Activated CD4-positive, alpha-beta T cell treated with anti-CD3 and anti-CD28 coated beads, Interleukin-2, amount 10 ng/mL, durations not matched to agents 7 days and 5 days (primary cell): Measurements from ENCODE around the gene NRP1. TPM values are rescaled to one million over a fixed set of nuclear protein-coding genes. Genes with fewer than 3 reads are reported as not detected.

Experiments used
- CTCF ChIA-PET: fragments of 350-600 bp; sonication (Branson Sonifier 250); formaldehyde crosslinking; loops from one replicate; lab custom pipeline; 2021; ENCODE audit warnings: antibody characterized with exemption; lab: Charles Lee
- POLR2A ChIA-PET: fragments of 350-600 bp; sonication (Branson Sonifier 250); formaldehyde crosslinking; loops from one replicate; lab custom pipeline; 2021; ENCODE audit warnings: antibody characterized with exemption; lab: Charles Lee
- DNase-seq: peaks from one replicate; pipeline ENCODE4 v3.0.0-alpha.2; 2020
- H3K27ac Mint-ChIP-seq: one replicate; pipeline ENCODE4 v1.8.0; 2021; ENCODE audit warnings: mild to moderate bottlenecking, moderate library complexity, mixed read lengths
- H3K27me3 Mint-ChIP-seq: one replicate; pipeline ENCODE4 v1.8.0; 2021; ENCODE audit warnings: mixed read lengths
- H3K36me3 Mint-ChIP-seq: one replicate; pipeline ENCODE4 v1.8.0; 2021; ENCODE audit warnings: low read depth, mixed read lengths
- H3K4me1 Mint-ChIP-seq: one replicate; pipeline ENCODE4 v1.8.0; 2021; ENCODE audit warnings: mixed read lengths
- H3K4me3 Mint-ChIP-seq: one replicate; pipeline ENCODE4 v1.8.0; 2021; ENCODE audit warnings: mild to moderate bottlenecking, moderate library complexity, mixed read lengths
- H3K9me3 Mint-ChIP-seq: one replicate; pipeline ENCODE4 v1.8.0; 2021; ENCODE audit warnings: mixed read lengths
- total RNA-seq, 2 experiments: library from RNA; stranded (reverse); gene quantifications; one replicate each; pipeline ENCODE4 v1.2.3, GENCODE V29; 2021

Gene NRP1
- total RNA-seq, 2 experiments from 2014 or later: 0.40 TPM

DNA sequence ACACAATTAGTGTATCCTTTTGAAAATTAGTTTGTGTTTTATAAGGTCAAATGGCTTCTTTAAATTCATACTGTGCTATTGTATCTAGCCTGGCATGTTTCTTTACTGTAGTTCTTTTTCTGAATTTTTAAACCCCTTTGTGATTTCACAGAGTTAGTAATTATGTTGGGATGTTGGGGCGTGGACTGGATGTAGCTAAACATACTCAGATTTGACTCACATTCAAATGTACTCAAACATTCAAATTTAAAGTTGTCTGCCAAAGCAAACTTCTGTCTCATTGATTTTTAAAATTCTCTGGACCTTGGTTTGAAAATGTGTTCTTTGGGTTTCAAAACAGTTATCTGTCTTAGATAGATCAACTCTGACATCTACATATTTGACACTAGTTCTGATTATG, 7.2 kb upstream of the NRP1 start:
- Mint-ChIP-seq H3K4me1 (peaks cover 5% of the 10 kb centered on the region), H3K27me3 (peaks cover 40% of the 10 kb centered on the region), H3K4me3 (no peak overlapping the region), H3K9me3 (peaks cover 4% of the 10 kb centered on the region), H3K27ac (no peak overlapping the region), H3K36me3 (no peaks in the 10 kb centered on the region)
- ChIA-PET CTCF (interaction anchor here (1.5 kb wide), 1 partner anchor 11 kb away, joined by 4 read pairs; no protein-coding TSS in a partner anchor), POLR2A (no interaction called here)
- no peak for DNase-seq

DNA sequence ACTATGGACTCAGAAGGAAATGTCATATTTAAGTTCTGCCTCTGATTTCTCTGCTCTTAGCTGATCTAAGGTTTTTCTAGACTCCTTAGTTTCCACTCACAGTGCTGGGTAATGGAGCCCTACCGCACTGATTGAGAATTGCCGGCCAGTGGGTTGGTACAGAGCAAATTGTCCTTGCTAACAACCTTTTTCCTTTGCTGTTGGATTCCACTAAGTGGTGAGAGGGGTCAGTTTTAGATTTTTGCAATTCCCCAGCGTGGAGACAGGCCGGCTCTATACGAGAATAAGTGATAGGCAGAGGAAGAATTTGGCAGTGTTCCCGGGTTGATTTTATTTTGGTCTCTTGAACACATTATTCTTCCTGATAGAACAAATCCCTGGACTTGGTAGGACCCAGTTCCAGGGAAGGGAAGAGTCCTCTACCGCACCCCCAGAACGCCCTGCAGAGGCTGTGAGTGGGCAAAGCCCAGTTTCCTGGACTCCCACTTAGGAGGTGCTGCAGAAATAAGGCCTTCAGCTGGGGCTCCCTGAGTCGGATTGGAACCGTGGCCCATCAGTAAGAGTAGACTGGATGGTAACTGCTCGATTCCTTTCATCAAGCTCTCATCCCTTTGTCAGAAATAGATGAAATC, 3.0 kb upstream of the NRP1 start:
- H3K4me3 Mint-ChIP-seq: no peak overlapping the region
- ChIA-PET CTCF (no interaction called here), POLR2A (no interaction called here)
- H3K27ac Mint-ChIP-seq: no peak overlapping the region
- no peaks in the 10 kb centered on the region for H3K9me3 Mint-ChIP-seq
- no peak for DNase-seq
- H3K4me1 Mint-ChIP-seq: peaks cover 16% of the 10 kb centered on the region
- H3K36me3 Mint-ChIP-seq: no peaks in the 10 kb centered on the region
- H3K27me3 Mint-ChIP-seq: peaks cover 64% of the 10 kb centered on the region

DNA sequence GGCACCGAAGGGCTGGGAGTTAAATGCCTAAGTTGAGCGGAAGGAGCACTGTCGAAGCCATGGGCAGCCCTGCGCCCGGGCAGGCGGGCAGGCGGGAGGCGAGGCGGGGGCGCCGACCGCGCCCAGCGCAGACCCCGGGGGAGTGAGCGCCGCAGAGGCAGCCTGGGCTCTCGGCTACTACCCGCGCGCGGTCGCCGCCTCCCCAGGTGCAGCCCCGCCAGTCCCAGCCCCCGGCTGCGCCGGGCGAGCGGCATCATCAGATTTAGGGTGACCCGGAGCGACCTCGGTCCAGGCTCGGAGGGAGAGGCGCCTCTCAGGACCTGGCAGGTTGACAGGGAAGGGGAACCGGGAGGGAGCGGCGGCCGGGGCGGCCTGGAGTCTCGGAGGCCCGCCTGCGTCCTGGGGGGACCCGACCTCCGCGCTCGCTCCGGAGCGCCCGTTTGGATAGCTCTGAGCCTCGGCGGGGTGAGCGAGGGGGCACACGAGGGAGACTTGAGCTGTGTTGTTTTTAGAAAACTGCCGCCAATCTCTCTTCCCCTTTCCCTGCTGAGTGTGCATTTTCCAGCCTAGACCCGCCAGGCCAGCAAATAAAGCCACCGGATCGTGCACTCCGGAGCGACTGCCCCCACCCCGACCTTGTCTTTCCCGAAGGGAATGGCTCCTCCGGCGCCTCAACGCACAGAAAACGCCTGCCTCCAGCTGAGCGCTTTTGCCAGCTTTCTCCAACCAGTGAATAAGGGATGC, 2.3 kb upstream of the NRP1 start:
- H3K36me3 Mint-ChIP-seq: no peaks in the 10 kb centered on the region

DNA sequence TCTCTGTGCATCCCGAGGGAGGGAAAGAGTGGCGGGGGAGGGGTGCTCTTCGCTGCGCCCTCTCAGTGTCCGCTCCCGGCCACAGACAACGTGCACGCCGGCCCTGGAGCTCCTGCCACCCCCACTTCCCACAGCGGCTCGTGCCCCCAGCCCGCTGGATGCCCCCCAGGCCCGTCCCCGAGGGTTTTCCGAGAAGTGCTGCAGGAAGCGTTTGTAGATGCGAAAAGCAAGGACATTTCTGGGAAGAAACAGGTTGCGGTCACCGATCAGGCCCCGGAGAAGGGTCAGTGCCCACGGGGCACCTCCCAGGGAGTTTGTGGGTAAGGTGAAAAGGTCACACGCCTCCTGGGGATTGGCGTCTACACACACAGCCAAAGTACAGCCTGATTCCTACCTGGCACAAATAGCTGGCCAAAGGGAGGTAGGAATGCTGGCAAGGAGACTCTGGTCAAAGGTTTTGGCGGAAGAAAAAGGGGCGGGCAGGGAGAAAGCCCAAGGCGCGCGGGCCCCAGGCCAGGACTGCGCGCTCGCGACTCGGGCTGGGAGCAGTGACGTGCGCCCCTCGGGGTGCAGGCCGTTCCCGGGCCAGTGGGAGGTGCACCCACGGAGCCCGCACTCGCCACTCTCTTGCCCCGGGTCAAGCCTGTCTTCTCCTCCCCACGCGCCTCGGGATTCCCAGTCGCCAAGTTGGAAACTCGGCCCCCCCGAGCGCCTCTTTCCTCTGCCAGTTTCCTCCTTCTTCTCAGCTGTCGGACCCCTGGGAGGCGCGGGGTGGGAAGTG, 1.5 kb upstream of the NRP1 start:
- ChIA-PET CTCF (interaction anchor here (0.5 kb wide), 1 partner anchor 266 kb away, joined by 3 read pairs; no protein-coding TSS in a partner anchor), POLR2A (no interaction called here)
- H3K4me3 Mint-ChIP-seq: no peak overlapping the region
- DNase-seq: no peak
- H3K9me3 Mint-ChIP-seq: no peaks in the 10 kb centered on the region
- peaks cover 15% of the 10 kb centered on the region for H3K4me1 Mint-ChIP-seq
- no peaks in the 10 kb centered on the region for H3K36me3 Mint-ChIP-seq
- peaks cover 78% of the 10 kb centered on the region for H3K27me3 Mint-ChIP-seq
- H3K27ac Mint-ChIP-seq: no peak overlapping the region

More for the DNA sequence above, 2.3 kb upstream of the NRP1 start:
- H3K9me3 Mint-ChIP-seq: no peaks in the 10 kb centered on the region
- ChIA-PET CTCF (no interaction called here), POLR2A (no interaction called here)
- peaks cover 71% of the 10 kb centered on the region for H3K27me3 Mint-ChIP-seq
- H3K4me3 Mint-ChIP-seq: no peak overlapping the region
- peaks cover 15% of the 10 kb centered on the region for H3K4me1 Mint-ChIP-seq
- no peak for DNase-seq
- H3K27ac Mint-ChIP-seq: no peak overlapping the region

DNA sequence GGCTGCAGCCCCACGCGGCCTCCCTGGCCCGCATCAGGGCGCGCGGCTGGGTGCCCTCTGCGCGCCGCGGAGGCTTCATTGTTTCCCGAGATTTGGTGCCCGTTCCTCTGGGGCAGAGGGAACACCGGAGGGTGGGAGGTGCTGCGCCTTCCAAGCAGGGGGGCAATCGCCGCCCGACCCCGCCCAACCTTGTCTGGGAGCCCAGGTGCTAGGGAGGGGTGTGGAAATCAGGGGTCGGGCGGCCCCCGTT, 1.0 kb upstream of the NRP1 start:
- ChIA-PET CTCF (interaction anchor here (0.5 to 1.0 kb wide), 2 partner anchors 66 to 265 kb away, joined by 3 read pairs; no protein-coding TSS in a partner anchor), POLR2A (no interaction called here)
- Mint-ChIP-seq H3K27ac (no peak overlapping the region), H3K36me3 (no peaks in the 10 kb centered on the region), H3K4me3 (no peak overlapping the region), H3K9me3 (no peaks in the 10 kb centered on the region), H3K4me1 (peaks cover 16% of the 10 kb centered on the region), H3K27me3 (peaks cover 77% of the 10 kb centered on the region)
- DNase-seq: no peak

DNA sequence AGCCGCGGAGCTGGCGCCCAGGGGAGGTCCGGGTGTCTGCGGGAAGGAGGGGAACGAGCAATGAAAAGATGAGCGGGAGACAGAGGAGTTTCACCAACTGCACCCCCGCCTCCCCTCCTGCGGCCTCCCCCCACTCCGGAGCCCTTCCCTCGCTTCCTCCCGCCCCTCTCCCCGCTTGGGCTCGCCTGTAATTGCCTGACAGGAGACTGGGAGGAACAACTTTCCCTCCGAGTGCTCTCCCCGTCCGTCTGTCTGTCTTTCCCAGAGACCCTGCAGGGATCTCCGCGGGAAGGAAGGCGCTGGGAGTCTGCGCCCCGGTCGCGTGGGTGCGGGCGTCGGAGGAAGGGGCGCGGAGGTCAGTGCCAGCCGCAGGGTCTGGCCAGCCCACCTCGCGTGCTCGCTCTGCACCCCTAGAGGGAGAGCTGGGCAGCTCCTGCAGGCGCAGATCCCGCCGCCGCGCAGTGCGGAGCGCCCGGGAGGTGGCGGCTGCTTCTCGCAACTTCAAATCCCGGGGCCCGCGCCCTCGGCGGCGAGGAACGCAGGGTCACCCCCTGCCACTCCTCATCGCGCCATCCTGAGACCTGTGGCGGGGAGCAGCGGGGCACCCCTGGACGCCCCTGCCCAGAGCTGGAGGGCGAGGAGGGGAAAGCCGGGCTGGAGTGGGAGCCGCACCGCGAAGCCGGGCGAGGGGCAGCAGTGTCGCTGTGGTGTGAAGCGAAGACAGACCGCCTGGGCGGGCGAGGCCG, 511 bp upstream of the NRP1 start:
- peaks cover 18% of the 10 kb centered on the region for H3K4me1 Mint-ChIP-seq
- H3K4me3 Mint-ChIP-seq: peak overlapping the region; percentile 40
- H3K27me3 Mint-ChIP-seq: peaks cover 80% of the 10 kb centered on the region
- ChIA-PET POLR2A (no interaction called here), CTCF (interaction anchor here (0.5 to 1.0 kb wide), 4 partner anchors 17 to 265 kb away, joined by 3 to 4 read pairs (median 3); no protein-coding TSS in a partner anchor)
- H3K36me3 Mint-ChIP-seq: no peaks in the 10 kb centered on the region
- H3K9me3 Mint-ChIP-seq: no peaks in the 10 kb centered on the region
- DNase-seq: no peak
- no peak overlapping the region for H3K27ac Mint-ChIP-seq

DNA sequence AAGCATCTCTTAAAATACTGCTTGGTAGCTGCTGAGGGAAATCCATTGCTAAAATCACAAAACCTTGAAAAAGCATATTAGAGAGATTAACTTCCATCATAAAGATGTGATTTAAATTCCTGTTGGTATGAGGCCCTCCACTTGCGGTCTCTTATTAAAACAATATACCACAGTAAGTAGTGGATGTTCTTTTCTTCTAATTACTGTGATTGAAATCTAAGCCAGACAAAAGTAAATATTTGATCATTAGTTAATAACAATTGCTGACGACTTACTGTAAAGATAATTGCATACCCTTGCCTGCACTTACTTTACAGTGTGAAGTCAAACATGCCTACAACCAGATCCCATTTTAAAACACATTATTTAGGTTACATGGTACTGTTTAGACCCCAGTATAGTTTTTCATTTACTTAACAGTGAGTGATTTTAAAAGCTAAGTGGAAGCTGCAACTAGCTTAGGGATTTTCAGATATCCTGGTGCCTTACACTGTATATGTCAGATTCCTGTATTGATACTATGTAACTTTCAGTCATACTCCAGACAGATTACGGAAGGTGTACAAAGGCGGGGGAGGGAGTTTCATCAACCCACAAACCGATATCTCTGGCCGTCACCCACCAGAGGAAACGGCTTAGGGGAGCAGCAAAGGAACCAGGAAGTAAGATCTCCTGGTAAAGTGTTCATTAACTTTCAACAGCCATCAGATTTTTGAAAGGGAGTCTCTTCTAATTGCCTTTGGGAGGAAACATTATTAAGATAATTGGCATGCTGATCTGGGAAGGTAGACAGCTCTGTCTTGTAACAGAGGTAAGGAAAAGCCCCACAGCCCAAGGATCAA, 986 bp downstream of the NRP1 start:
- Mint-ChIP-seq H3K27ac (no peak overlapping the region), H3K27me3 (peaks cover 79% of the 10 kb centered on the region), H3K4me1 (peaks cover 18% of the 10 kb centered on the region), H3K36me3 (no peaks in the 10 kb centered on the region), H3K4me3 (peak overlapping the region; percentile 68), H3K9me3 (no peaks in the 10 kb centered on the region)
- ChIA-PET CTCF (interaction anchor here (0.5 to 1.4 kb wide), 2 partner anchors 11 to 1266 kb away, joined by 3 to 4 read pairs; no protein-coding TSS in a partner anchor), POLR2A (interaction anchor here (0.6 to 0.8 kb wide), 2 partner anchors 29 to 140 kb away, joined by 3 read pairs; no protein-coding TSS in a partner anchor)
- peak; percentile 37 for DNase-seq

DNA sequence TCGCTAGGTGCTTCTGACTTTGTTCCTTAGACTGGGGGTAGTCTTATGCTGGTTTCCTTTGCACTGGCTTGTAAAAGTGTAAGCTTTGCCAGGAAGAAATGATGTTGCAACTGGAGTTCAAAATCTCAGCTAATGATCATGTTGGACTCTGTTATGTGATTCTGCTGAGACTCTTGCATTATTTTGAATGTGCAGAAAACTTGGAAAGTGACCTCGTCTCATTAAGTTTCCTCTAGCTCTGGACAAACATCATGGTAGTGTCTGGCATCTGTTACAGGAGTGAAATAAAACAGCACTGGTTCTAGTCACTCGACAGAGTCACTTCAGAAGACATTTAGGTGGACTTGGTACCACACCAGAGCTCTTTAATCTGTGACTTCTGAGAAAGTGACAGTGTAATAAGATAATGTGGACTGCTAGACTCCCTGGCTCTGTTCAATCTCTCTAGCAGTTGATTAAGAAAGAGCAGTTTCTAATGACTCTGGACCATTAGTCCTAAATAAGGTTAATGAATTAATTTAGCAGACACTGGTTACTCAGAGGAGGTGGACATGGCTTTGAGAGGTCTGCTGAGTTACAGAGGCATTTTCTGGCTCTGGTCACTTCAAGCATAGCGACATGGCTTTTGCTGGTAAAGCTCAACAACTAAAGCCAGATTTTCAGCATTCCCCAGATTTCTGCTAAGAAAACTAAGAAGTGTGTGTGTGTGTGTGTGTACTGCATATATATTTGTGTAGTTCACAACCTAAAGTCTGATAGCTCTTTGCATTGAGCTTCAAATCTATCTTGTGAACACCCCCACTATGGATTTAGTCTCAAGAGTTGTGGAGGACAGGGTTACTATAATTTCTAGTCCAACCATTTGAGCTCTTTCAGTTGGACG, 2.0 kb downstream of the NRP1 start:
- Mint-ChIP-seq H3K4me1 (peaks cover 18% of the 10 kb centered on the region), H3K27me3 (peaks cover 80% of the 10 kb centered on the region), H3K9me3 (no peaks in the 10 kb centered on the region), H3K27ac (no peak overlapping the region), H3K4me3 (no peak overlapping the region), H3K36me3 (no peaks in the 10 kb centered on the region)
- no peak for DNase-seq
- POLR2A ChIA-PET: no interaction called here
- CTCF ChIA-PET: interaction anchor here (1.4 to 1.6 kb wide), 2 partner anchors 10 to 139 kb away, joined by 4 to 7 read pairs; no protein-coding TSS in a partner anchor

DNA sequence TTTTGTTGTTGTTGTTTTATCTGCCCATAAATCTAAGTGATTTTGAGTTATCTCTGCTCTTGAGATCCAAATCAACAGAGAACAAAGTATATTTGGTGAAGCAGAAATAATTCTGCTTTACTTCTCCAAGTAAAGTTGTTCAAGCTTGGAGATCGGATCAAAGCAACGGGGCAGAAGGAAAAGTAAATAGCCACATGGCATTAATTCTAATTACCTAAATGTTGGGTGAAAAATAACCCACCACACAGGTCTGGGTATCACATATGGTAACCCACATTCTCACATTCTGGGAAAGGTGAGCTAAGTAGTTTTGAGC, 3.1 kb downstream of the NRP1 start:
- Mint-ChIP-seq H3K4me1 (peaks cover 18% of the 10 kb centered on the region), H3K4me3 (no peak overlapping the region), H3K36me3 (no peaks in the 10 kb centered on the region), H3K27me3 (peaks cover 77% of the 10 kb centered on the region), H3K27ac (no peak overlapping the region), H3K9me3 (no peaks in the 10 kb centered on the region)
- ChIA-PET CTCF (interaction anchor here (0.6 to 1.6 kb wide), 4 partner anchors 11 to 1307 kb away, joined by 3 to 7 read pairs (median 6); no protein-coding TSS in a partner anchor), POLR2A (no interaction called here)
- DNase-seq: no peak

DNA sequence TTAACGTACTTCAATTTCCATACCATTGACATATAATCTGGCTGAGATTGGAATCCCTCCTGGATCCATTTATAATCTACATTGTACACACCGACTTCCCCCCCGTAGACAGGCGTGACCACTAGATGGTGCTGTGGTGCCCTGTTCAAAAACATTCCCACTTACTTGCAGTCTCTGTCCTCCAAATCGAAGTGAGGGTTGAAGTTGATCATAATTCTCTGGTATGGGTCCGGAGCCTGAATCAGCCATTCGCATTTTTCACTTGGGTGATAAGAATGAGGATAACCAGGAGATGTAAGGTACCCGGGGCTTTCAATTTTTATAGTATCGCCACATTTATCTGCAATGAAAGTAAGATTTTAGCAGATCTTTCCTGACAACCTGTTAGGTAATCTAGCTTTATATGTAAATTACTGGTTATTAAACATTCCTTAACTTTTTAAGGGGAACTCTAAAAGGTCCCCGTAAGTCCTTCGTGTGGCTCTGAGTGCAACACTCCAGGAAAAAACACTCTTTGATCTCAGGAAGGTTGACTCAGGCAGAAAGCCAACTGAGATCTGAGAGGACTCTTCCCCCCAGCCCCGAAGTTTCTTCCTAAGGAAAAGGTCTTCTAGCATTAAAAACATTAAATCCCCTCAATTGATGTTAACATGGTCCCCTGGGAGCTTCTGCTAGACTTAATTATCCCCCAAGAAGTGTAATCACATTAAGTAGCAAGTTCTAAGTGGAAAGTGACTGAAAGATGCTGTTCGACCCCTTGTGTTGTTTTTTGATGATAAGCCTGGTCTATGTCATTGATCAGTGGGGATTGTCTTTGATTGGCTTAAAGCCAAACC, 3.7 kb downstream of the NRP1 start:
- Mint-ChIP-seq H3K36me3 (no peaks in the 10 kb centered on the region), H3K27me3 (peaks cover 72% of the 10 kb centered on the region), H3K4me3 (no peak overlapping the region), H3K9me3 (no peaks in the 10 kb centered on the region), H3K27ac (no peak overlapping the region), H3K4me1 (peaks cover 16% of the 10 kb centered on the region)
- ChIA-PET CTCF (interaction anchor here (1.3 to 1.6 kb wide), 3 partner anchors 12 to 1308 kb away, joined by 4 to 7 read pairs (median 7); no protein-coding TSS in a partner anchor), POLR2A (no interaction called here)
- peak; percentile 77 for DNase-seq
